Central memory CD8-positive, alpha-beta T cell (primary cell): ENCODE results near the gene RBPJL.
A peak's percentile ranks its signal among the peaks of the same experiment; 100 is the strongest.

Source experiments
- ATAC-seq: fragments of 150-1000 bp; cut with Tn5 transposase; replicated peaks from 2 replicates; pipeline ENCODE4 v1.10.0; 2022; ENCODE audit warnings: mild to moderate bottlenecking, moderate FRiP score, moderate number of reproducible peaks; ENCODE audit not compliant: poor library complexity, severe bottlenecking; ENCODE audit errors: extremely low read depth
- DNase-seq, 2 donors: peaks; one replicate each; pipeline ENCODE4 v3.0.0; 2021; ENCODE audit warnings: low spot score in 2 of 2
- H3K27ac Mint-ChIP-seq: one replicate; pipeline ENCODE4 v1.8.0; 2022; ENCODE audit warnings: low read depth, mild to moderate bottlenecking, moderate library complexity, mixed read lengths
- H3K27me3 Mint-ChIP-seq: one replicate; pipeline ENCODE4 v1.8.0; 2022; ENCODE audit warnings: mixed read lengths
- H3K36me3 Mint-ChIP-seq: one replicate; pipeline ENCODE4 v1.8.0; 2022; ENCODE audit warnings: mild to moderate bottlenecking, moderate library complexity, mixed read lengths; ENCODE audit not compliant: insufficient read depth
- H3K4me1 Mint-ChIP-seq: one replicate; pipeline ENCODE4 v1.8.0; 2022; ENCODE audit warnings: mixed read lengths
- H3K4me3 Mint-ChIP-seq: one replicate; pipeline ENCODE4 v1.8.0; 2022; ENCODE audit warnings: mild to moderate bottlenecking, moderate library complexity, mixed read lengths
- H3K9me3 Mint-ChIP-seq: one replicate; pipeline ENCODE4 v1.8.0; 2022; ENCODE audit warnings: mixed read lengths

The RBPJL gene

DNA sequence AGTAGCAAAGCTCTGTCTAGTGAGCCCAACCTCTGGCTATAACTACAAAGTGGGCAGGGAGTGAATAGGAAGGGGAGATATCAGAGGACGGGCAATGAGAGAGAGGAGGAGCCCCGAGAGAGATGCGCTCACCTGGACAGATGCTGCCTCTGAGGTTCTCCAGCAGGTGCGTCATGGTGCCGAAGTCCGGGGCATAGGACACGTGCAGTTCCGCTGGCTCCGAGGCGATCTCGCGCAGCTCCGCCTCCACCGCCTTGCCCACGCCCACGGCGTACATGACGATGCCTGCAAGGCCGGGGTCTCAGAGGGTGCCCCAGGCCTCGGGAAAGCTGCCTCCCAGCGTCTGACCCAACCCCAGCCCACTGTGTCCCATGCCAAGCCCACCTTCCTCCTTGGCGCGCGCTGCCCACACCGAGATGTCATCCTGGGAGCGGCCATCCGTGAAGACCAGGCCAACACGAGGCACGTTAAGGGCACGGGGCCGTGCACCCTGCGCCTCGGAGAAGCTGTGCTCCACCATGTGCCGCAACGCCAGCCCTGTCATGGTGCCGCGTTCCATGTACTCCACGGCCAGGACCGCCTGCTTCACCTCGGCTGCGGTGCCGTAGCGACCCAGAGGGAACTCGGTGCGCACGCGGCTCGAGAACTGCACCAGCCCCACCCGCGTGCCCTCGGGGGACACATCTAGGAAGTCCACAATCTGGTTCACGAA lies 8.7 kb upstream of the RBPJL start:
- H3K4me1 Mint-ChIP-seq = peaks cover 11% of the 10 kb centered on the region
- no peak overlapping the region for H3K4me3 Mint-ChIP-seq
- no peaks in the 10 kb centered on the region for H3K9me3 Mint-ChIP-seq
- H3K27ac Mint-ChIP-seq = no peak overlapping the region
- H3K36me3 Mint-ChIP-seq = no peaks in the 10 kb centered on the region
- H3K27me3 Mint-ChIP-seq = peaks cover 41% of the 10 kb centered on the region
- ATAC-seq (no peak), DNase-seq (no peak)

- Mint-ChIP-seq H3K27ac (no peak overlapping the region), H3K4me1 (no peaks in the 10 kb centered on the region), H3K9me3 (no peaks in the 10 kb centered on the region), H3K27me3 (peaks cover 41% of the 10 kb centered on the region), H3K36me3 (no peaks in the 10 kb centered on the region), H3K4me3 (no peak overlapping the region)
- ATAC-seq = no peak
- DNase-seq = no peak
Measured at GRCh38 chr20:45299786-45300185, 6.9 kb upstream of the RBPJL start.

DNA sequence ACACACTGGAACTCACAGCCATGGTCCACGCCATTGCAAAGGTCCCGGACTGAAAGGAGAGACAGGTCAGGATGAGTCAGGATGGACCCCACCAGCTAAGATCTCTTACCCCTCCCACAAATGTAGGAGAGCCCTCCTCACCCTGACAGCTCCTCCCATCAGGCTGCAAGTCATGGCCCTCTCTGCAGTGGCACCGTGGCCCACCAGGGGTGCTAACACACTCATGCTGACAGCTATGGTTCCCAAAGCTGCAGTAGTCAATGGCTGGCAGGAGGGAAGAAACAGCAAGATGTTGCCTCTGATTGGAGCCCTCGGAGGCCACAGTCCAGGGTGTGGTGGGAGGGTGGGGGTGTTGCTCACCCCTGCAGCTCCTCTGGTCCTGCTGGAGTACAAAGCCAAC lies 5.7 kb upstream of the RBPJL start:
- Mint-ChIP-seq H3K27ac (no peak overlapping the region), H3K36me3 (no peaks in the 10 kb centered on the region), H3K9me3 (no peaks in the 10 kb centered on the region), H3K27me3 (peaks cover 51% of the 10 kb centered on the region), H3K4me3 (no peak overlapping the region), H3K4me1 (no peaks in the 10 kb centered on the region)
- DNase-seq (no peak), ATAC-seq (no peak)

- H3K27ac Mint-ChIP-seq = no peak overlapping the region
- peaks cover 43% of the 10 kb centered on the region for H3K27me3 Mint-ChIP-seq
Measured at GRCh38 chr20:45301824-45302271, 4.8 kb upstream of the RBPJL start.

GRCh38 chr20:45303586-45304463 lies 2.8 kb upstream of the RBPJL start:
- H3K4me3 Mint-ChIP-seq = no peak overlapping the region
- no peak for ATAC-seq
- H3K36me3 Mint-ChIP-seq = peaks cover 2% of the 10 kb centered on the region
- no peak overlapping the region for H3K27ac Mint-ChIP-seq
- no peaks in the 10 kb centered on the region for H3K4me1 Mint-ChIP-seq
- DNase-seq = no peak
- H3K27me3 Mint-ChIP-seq = peaks cover 59% of the 10 kb centered on the region
- H3K9me3 Mint-ChIP-seq = no peaks in the 10 kb centered on the region

More at GRCh38 chr20:45301824-45302271, 4.8 kb upstream of the RBPJL start:
- no peak overlapping the region for H3K4me3 Mint-ChIP-seq
- ATAC-seq (no peak), DNase-seq (no peak)
- H3K9me3 Mint-ChIP-seq = no peaks in the 10 kb centered on the region
- no peaks in the 10 kb centered on the region for H3K4me1 Mint-ChIP-seq
- no peaks in the 10 kb centered on the region for H3K36me3 Mint-ChIP-seq

DNA sequence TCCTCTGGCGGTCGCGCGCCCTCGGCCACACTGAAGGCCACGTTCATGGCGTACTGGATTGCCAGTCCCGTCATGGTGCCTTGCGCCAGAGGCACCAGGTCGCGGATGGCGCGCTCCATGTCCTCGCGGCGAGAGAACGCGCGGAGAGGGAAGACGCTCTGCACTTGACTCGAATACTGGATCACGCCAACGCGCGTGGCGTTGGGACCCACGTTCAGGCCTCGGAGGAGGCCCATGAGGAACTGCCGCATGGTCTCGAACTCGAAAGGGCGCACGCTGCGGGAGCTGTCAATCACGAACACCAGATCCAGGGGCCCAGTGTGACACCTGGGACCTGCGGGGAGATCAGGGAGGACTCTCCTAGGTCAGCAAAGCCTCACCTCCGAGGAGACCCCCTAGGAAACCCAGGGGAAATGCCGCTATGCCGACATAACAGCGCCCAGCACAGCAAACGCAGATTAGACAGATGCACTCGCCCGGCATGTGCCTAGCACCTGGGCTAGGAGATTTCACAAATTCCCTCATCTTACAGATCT lies 2.1 kb upstream of the RBPJL start:
- Mint-ChIP-seq H3K9me3 (no peaks in the 10 kb centered on the region), H3K4me1 (no peaks in the 10 kb centered on the region), H3K4me3 (no peak overlapping the region), H3K27ac (no peak overlapping the region), H3K36me3 (peaks cover 2% of the 10 kb centered on the region), H3K27me3 (peaks cover 65% of the 10 kb centered on the region)
- DNase-seq (no peak), ATAC-seq (no peak)

DNA sequence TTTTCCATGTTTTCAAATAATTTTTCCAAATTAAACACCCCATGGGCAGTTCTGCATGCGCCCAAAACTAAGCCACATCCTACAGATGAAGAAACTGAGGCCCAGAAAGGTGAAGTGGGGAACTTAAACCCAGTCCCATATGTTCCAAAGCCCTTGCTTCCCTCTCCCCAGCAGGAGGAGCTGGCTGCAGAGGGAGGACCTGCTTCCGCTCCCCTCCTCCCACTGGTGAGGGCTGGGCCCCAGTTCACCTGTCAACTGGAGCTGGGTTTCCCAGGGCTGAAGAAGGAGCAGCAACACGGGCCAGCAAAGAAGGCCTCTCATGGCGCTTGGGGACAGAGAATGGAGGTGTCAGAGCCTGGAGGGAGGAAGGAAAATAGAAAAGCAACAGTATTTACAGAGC lies 1.4 kb upstream of the RBPJL start:
- DNase-seq = no peak
- peaks cover 2% of the 10 kb centered on the region for H3K36me3 Mint-ChIP-seq
- no peak overlapping the region for H3K27ac Mint-ChIP-seq
- H3K27me3 Mint-ChIP-seq = peaks cover 72% of the 10 kb centered on the region
- H3K4me3 Mint-ChIP-seq = no peak overlapping the region
- H3K4me1 Mint-ChIP-seq = no peaks in the 10 kb centered on the region
- no peaks in the 10 kb centered on the region for H3K9me3 Mint-ChIP-seq
- no peak for ATAC-seq

- no peak overlapping the region for H3K27ac Mint-ChIP-seq
- no peak overlapping the region for H3K4me3 Mint-ChIP-seq
- H3K9me3 Mint-ChIP-seq = no peaks in the 10 kb centered on the region
- no peak for DNase-seq
- H3K36me3 Mint-ChIP-seq = peaks cover 4% of the 10 kb centered on the region
- ATAC-seq = no peak
- peaks cover 80% of the 10 kb centered on the region for H3K27me3 Mint-ChIP-seq
- H3K4me1 Mint-ChIP-seq = peaks cover 11% of the 10 kb centered on the region
Measured at GRCh38 chr20:45307076-45307640, 518 bp downstream of the RBPJL start.

- Mint-ChIP-seq H3K9me3 (no peaks in the 10 kb centered on the region), H3K4me3 (no peak within 1 kb of the TSS), H3K4me1 (peaks cover 11% of the 10 kb centered on the region), H3K27me3 (peaks cover 72% of the 10 kb centered on the region), H3K36me3 (peaks cover 4% of the 10 kb centered on the region), H3K27ac (no peak within 1 kb of the TSS)
- no peak for ATAC-seq
- DNase-seq = no peak
Measured at GRCh38 chr20:45308117-45308778, 1.6 kb downstream of the RBPJL start, which contains the start of gene MATN4. MATN4 (minus strand) TSS chr20:45308299; CDS start chr20:45305582, 2,717 bp downstream.

DNA sequence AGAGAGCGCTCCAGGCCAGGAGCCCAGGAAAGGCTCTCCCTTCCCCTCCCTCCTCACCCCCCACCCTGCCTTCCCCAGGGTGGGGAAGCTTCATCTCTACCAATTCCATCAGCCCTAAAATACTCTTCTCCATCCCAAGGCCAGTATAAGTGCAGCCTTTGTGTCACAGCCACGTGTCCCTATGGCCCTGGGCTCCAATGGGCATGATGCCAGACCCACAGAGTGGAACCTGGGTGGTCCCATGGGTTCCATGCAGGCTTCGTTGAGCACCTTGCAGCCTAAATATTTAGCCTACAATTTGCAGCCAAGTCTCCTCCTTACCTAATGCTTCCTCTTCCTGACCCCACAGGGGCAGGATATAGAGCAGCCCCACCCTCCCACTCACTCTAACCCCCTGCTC lies 2.4 kb downstream of the RBPJL start:
- Mint-ChIP-seq H3K9me3 (no peaks in the 10 kb centered on the region), H3K27me3 (peaks cover 72% of the 10 kb centered on the region), H3K27ac (no peak overlapping the region), H3K4me3 (no peak overlapping the region), H3K36me3 (peaks cover 4% of the 10 kb centered on the region), H3K4me1 (peaks cover 11% of the 10 kb centered on the region)
- DNase-seq (no peak), ATAC-seq (no peak)

DNA sequence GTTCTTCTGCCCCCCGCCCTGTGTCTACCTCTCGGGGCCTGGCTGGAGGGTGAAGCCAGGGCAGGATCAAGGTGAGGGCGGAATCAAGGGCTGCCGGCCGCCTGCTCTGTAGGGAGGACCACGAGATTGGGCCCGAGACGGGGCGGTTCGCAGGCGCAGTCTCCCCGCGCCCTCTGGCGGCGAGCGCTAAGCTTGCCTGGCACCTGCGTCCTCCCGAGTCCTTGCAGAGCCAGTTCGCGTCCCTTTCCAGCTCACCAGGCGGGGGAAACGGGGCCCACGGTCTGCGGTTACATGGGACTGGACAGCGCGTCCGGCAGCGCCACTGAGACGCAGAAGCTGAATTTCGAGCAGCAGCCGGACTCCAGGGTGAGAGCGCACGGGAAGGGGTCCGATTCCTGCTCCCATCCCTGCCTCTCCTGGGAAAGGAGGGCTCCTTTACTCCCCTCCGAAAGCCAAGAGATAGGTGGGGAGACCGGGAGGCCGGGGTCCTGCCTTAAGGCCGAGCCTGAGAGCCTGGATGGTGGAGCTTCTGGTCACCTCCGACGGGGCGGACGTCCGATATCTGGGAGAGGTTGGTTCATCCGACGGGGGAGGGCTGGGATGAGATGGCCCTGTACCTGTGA lies 5.1 kb downstream of the RBPJL start:
- H3K27ac Mint-ChIP-seq = no peak overlapping the region
- ATAC-seq (peak; percentile 58), DNase-seq (peak; percentile 30 to 37)
- peaks cover 11% of the 10 kb centered on the region for H3K4me1 Mint-ChIP-seq
- peaks cover 4% of the 10 kb centered on the region for H3K36me3 Mint-ChIP-seq
- H3K4me3 Mint-ChIP-seq = no peak overlapping the region
- no peaks in the 10 kb centered on the region for H3K9me3 Mint-ChIP-seq
- H3K27me3 Mint-ChIP-seq = peaks cover 85% of the 10 kb centered on the region

DNA sequence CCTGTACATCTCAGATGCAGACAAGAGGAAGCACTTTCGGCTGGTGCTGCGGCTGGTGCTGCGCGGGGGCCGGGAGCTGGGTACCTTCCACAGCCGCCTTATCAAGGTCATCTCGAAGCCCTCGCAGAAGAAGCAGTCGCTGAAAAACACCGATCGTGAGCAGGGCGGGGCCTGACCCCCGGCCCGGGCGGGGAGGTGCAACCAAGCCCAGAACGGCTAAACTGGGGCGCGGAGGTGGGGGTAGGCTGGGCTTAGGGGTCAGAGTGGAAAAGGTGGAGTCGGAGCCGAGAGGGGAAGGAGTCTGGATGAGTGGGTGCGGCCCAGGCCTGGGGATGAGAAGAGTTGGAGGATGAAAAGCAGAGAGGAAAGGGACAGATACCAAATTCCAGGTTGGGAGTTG lies 5.6 kb downstream of the RBPJL start:
- Mint-ChIP-seq H3K36me3 (peaks cover 2% of the 10 kb centered on the region), H3K4me3 (no peak overlapping the region), H3K4me1 (peaks cover 11% of the 10 kb centered on the region), H3K9me3 (no peaks in the 10 kb centered on the region), H3K27ac (no peak overlapping the region), H3K27me3 (peaks cover 89% of the 10 kb centered on the region)
- DNase-seq = no peak
- no peak for ATAC-seq
